Uterus (tissue), 4 donors: ENCODE measurements around the gene GARNL3. TPM values are rescaled to one million over a fixed set of nuclear protein-coding genes. Genes with fewer than 3 reads are reported as not detected.

Experiments used
- DNase-seq, 2 donors: peaks; one replicate each; pipeline ENCODE4 v3.0.0-alpha.2; 2019 to 2020
- H3K27ac ChIP-seq, 2 donors: fragments of 200-600 bp; sonication (generic); 1 replicate in 1 of 2; 2 replicates in 1 of 2; pipeline ENCODE4 v1.5.1; 2016 to 2018
- H3K27me3 ChIP-seq, 2 donors: fragments of 200-600 bp; sonication (generic); one replicate each; pipeline ENCODE4 v1.5.1; 2018 to 2019; ENCODE audit warnings: control low read depth in 1 of 2
- H3K36me3 ChIP-seq, 2 donors: fragments of 200-600 bp; sonication (generic); one replicate each; pipeline ENCODE4 v1.5.1; 2019; ENCODE audit warnings: control low read depth in 1 of 2
- H3K4me1 ChIP-seq, 2 donors: fragments of 200-600 bp; sonication (generic); one replicate each; pipeline ENCODE4 v1.5.1; 2018 to 2019; ENCODE audit warnings: control low read depth in 1 of 2
- H3K4me3 ChIP-seq, 2 donors: fragments of 200-600 bp; sonication (generic); 1 replicate in 1 of 2; 2 replicates in 1 of 2; pipeline ENCODE4 v1.5.1; 2018 to 2019; ENCODE audit warnings: mild to moderate bottlenecking in 1 of 2
- H3K9me3 ChIP-seq, 2 donors: fragments of 200-600 bp; sonication (generic); one replicate each; pipeline ENCODE4 v1.5.1; 2019; ENCODE audit warnings: control low read depth in 1 of 2
- POLR2A ChIP-seq, 2 donors: fragments of 450-650 bp; IDR thresholded peaks; one replicate each; pipeline ENCODE4 v1.6.1; 2016; ENCODE audit warnings: antibody characterized with exemption in 2 of 2, mild to moderate bottlenecking in 1 of 2, moderate library complexity in 1 of 2
- intact Hi-C: fragments of 100-400 bp; cut with DNase I; formaldehyde crosslinking; loops from one replicate; pipeline ENCODE4 v1.15.1; 2023; ENCODE audit warnings: low total_unique reads
- total RNA-seq, 4 donors: library from RNA; depleted of rRNA in 3 of 4; stranded (reverse); fragments of >200 nt in 3 of 4; gene quantifications; one replicate each; pipeline versions ENCODE4 v1.1.0 to v1.2.4, GENCODE V29; 2014 to 2023
- TF ChIP-seq, protein P1 (sequence below), 4 experiments: fragments of 200-600 bp in 2 of 4; fragments of 450-650 bp in 2 of 4; sonication (generic) in 2 of 4; IDR thresholded peaks; one replicate each; pipeline ENCODE4 v1.5.1; 2016 to 2019; ENCODE audit warnings: antibody characterized with exemption in 4 of 4, mild to moderate bottlenecking in 2 of 4, moderate library complexity in 1 of 4
- donor health status: DM: yes; HTN: yes; CAD: no.

GARNL3 gene
- total RNA-seq, 4 donors from 2014 or later, result 9.7 to 79.7 (median 72.0) TPM

DNA sequence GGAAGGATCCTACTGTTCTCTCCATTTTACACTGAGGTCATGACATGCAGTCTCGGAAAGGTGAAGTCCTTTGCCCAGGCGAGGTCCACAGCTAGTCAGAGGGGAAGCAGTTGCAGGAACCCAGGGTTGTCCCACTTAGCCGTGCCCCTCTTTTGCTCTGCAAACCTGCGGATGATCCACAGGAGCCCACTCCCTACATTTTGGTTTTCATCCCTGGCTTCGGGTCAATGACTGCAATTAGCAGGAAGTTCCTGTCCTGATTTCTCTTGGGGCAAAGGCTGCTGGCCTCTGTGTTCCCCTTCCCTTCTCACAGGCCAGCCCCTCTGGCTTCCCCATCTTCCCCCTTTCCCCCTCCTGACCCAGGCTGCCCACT, 133.7 kb downstream of the GARNL3 start:
- no peak for DNase-seq
- Histone ChIP-seq H3K36me3 (no peaks in the 10 kb centered on the region), H3K27me3 (no peaks in the 10 kb centered on the region), H3K4me3 (peak overlapping the region; percentile 70 to 74), H3K27ac (peak overlapping the region; percentile 63 to 92), H3K4me1 (peaks cover 0 to 11% of the 10 kb centered on the region in 2 donors), H3K9me3 (no peaks in the 10 kb centered on the region)
- TF ChIP-seq, protein P1, sequence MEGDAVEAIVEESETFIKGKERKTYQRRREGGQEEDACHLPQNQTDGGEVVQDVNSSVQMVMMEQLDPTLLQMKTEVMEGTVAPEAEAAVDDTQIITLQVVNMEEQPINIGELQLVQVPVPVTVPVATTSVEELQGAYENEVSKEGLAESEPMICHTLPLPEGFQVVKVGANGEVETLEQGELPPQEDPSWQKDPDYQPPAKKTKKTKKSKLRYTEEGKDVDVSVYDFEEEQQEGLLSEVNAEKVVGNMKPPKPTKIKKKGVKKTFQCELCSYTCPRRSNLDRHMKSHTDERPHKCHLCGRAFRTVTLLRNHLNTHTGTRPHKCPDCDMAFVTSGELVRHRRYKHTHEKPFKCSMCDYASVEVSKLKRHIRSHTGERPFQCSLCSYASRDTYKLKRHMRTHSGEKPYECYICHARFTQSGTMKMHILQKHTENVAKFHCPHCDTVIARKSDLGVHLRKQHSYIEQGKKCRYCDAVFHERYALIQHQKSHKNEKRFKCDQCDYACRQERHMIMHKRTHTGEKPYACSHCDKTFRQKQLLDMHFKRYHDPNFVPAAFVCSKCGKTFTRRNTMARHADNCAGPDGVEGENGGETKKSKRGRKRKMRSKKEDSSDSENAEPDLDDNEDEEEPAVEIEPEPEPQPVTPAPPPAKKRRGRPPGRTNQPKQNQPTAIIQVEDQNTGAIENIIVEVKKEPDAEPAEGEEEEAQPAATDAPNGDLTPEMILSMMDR (IDR thresholded peaks at IDR 0.05), result no peak
- TF ChIP-seq POLR2A (IDR thresholded peaks at IDR 0.05), result no peak
- intact Hi-C loops, result no loop called here

DNA sequence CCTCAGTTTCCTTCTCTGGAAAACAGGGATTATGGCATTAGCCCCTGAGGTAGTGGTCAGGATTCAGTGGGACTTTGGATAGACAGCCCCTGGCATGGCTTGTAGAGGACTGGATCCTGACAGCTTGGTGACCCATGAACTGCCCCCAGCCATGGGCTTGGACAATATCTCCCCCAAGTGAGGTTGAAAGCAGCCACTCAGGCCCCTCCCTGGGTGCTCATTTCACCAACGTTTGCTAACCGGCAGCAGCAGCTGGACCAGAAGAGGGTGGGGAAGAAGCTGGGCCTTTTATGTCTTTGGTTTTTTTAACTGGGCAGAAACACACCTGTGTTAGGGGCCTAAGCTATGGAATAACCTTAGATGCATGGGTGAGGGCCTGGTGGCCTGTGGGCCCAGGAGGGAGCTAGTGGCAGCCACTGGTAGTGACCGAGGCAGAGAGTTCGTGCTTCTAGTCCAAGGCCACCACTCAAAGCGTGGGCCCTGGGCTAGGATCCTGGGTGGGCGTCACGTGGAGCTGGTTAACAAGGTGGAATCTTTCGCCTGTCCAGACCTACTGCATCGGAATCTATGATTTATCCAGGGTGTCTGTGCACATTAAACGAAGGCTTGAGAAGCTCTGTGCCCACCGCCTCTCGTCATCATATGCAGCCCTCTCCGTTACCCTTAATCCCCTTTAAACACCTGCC, 134.3 kb downstream of the GARNL3 start:
- intact Hi-C loops, result no loop called here
- no peaks in the 10 kb centered on the region for H3K27me3 ChIP-seq
- DNase-seq, result peak in 1 of 2 donors; percentile 13
- H3K27ac ChIP-seq, result no peak overlapping the region
- no peaks in the 10 kb centered on the region for H3K9me3 ChIP-seq
- H3K36me3 ChIP-seq, result no peaks in the 10 kb centered on the region
- TF ChIP-seq POLR2A (IDR thresholded peaks at IDR 0.05), result no peak
- TF ChIP-seq, protein P1 (IDR thresholded peaks at IDR 0.05), result no peak
- no peak overlapping the region for H3K4me3 ChIP-seq
- H3K4me1 ChIP-seq, result peaks cover 0 to 11% of the 10 kb centered on the region in 2 donors

DNA sequence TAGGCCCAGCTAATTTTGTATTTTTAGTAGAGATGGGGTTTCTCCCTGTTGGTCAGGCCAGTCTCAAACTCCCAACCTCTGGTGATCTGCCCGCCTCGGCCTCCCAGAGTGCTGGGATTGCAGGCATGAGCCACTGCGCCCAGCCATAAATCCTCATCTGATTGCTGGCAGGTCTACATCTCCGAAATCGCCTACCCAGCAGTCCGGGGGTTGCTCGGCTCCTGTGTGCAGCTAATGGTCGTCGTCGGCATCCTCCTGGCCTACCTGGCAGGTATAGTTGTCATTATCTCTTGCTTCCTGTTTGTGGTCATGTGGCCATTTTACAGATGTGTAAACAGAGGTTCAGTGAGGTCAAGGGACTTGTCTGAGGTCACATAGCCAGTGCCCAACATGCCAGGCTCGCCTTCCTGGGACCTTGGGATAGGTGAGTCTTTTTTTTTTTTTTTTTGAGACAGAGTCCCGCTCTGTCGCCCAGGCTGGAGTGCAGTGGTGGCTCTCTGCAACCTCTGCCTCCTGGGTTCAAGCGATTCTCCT, 135.2 kb downstream of the GARNL3 start:
- H3K27ac ChIP-seq, result no peak overlapping the region
- H3K4me1 ChIP-seq, result peaks cover 0 to 11% of the 10 kb centered on the region in 2 donors
- H3K27me3 ChIP-seq, result no peaks in the 10 kb centered on the region
- H3K36me3 ChIP-seq, result no peaks in the 10 kb centered on the region
- DNase-seq, result no peak
- intact Hi-C loops, result no loop called here
- TF ChIP-seq POLR2A (IDR thresholded peaks at IDR 0.05), result no peak
- TF ChIP-seq, protein P1 (IDR thresholded peaks at IDR 0.05), result no peak
- H3K9me3 ChIP-seq, result no peaks in the 10 kb centered on the region
- H3K4me3 ChIP-seq, result no peak overlapping the region

DNA sequence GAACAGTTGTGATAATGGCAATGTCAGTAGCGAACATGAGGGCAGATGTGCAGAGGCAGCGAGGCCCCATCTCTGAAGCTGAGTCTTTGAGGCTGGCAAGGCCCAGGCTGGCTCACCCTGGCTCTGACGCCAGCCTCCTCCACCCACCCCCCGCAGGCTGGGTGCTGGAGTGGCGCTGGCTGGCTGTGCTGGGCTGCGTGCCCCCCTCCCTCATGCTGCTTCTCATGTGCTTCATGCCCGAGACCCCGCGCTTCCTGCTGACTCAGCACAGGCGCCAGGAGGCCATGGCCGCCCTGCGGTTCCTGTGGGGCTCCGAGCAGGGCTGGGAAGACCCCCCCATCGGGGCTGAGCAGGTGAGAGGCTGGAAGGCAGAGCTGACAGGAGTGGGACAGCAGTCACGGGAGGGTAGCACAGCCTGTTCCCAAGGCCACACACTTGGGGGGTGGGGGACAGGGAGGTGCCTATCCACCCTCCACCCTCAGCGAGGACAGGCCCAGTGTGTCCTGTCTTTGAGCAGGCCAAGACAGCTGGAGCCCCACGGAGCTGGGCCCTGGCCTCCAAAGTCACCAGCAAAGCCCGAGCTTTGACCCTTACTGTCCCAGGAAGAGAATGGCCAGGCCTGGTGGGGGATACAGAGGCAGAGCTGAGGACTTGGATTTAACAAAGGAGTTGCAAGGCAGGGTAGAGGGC, 138.0 kb downstream of the GARNL3 start:
- no peak for DNase-seq
- H3K27me3 ChIP-seq, result no peaks in the 10 kb centered on the region
- intact Hi-C loops, result no loop called here
- H3K4me3 ChIP-seq, result no peak overlapping the region
- H3K9me3 ChIP-seq, result no peaks in the 10 kb centered on the region
- peaks cover 0 to 11% of the 10 kb centered on the region in 2 donors for H3K4me1 ChIP-seq
- no peak overlapping the region for H3K27ac ChIP-seq
- TF ChIP-seq, protein P1 (IDR thresholded peaks at IDR 0.05), result no peak
- TF ChIP-seq POLR2A (IDR thresholded peaks at IDR 0.05), result no peak
- no peaks in the 10 kb centered on the region for H3K36me3 ChIP-seq
